Endothelial cell of umbilical vein (primary cell): ENCODE measurements around the gene GTF2H4.
"Not testable (repeated sequence)": the region's sequence is repeated elsewhere in the genome, so short reads cannot be mapped to it uniquely, and the experiment has no call there.

Source experiments
- CTCF ChIP-seq, 2 donors: IDR thresholded peaks; 1 replicate in 1 of 2; 2 replicates in 1 of 2; pipeline ENCODE4 v1.5.1; 2011; ENCODE audit warnings: low read length in 2 of 2, mild to moderate bottlenecking in 2 of 2, moderate library complexity in 2 of 2, control low read depth in 1 of 2, inconsistent platforms in 1 of 2, low read depth in 1 of 2; ENCODE audit not compliant: insufficient read depth in 1 of 2; ENCODE audit errors: extremely low read depth in 1 of 2
- EZH2 ChIP-seq: IDR thresholded peaks from 2 replicates; pipeline ENCODE4 v1.6.1; 2012; ENCODE audit warnings: borderline replicate concordance, low read depth, mild to moderate bottlenecking, moderate library complexity, low read length, inconsistent platforms; ENCODE audit not compliant: severe bottlenecking
- FOS ChIP-seq: IDR thresholded peaks from 2 replicates; pipeline ENCODE4 v1.6.1; 2011; ENCODE audit warnings: mild to moderate bottlenecking, low read length, moderate library complexity, borderline replicate concordance; ENCODE audit not compliant: insufficient read depth
- JUN ChIP-seq: IDR thresholded peaks from 2 replicates; pipeline ENCODE4 v1.6.1; 2011; ENCODE audit warnings: borderline replicate concordance, low read depth; ENCODE audit not compliant: insufficient read length, insufficient read depth
- MYC ChIP-seq: IDR thresholded peaks from one replicate; pipeline ENCODE4 v1.6.1; 2011; ENCODE audit warnings: mild to moderate bottlenecking, low read depth, low read length
- POLR2A ChIP-seq: IDR thresholded peaks from 2 replicates; pipeline ENCODE4 v1.6.1; 2012; ENCODE audit warnings: low read depth, mild to moderate bottlenecking, control low read depth, low read length
- POLR2AphosphoS5 ChIP-seq: IDR thresholded peaks from 2 replicates; pipeline ENCODE4 v1.6.1; 2012; ENCODE audit warnings: low read depth, mild to moderate bottlenecking, control low read depth, low read length, moderate library complexity; ENCODE audit not compliant: insufficient read depth

GRCh38 chr6:30873795-30874194 lies 34.2 kb upstream of the GTF2H4 start:
- TF ChIP-seq POLR2AphosphoS5; POLR2A; CTCF (IDR thresholded peaks at IDR 0.05; ENCODE audit: extremely low read depth in 1 of 2, insufficient read depth in 1 of 2, low read depth in 1 of 2, low read length in 2 of 2); EZH2; MYC; JUN; FOS: not testable (repeated sequence)
